ENCODE results near the gene MSH4.
A peak's percentile ranks its signal among the peaks of the same experiment; 100 is the strongest.
"Not testable (repeated sequence)": the region's sequence is repeated elsewhere in the genome, so short reads cannot be mapped to it uniquely, and the experiment has no call there.

Gene MSH4

DNA sequence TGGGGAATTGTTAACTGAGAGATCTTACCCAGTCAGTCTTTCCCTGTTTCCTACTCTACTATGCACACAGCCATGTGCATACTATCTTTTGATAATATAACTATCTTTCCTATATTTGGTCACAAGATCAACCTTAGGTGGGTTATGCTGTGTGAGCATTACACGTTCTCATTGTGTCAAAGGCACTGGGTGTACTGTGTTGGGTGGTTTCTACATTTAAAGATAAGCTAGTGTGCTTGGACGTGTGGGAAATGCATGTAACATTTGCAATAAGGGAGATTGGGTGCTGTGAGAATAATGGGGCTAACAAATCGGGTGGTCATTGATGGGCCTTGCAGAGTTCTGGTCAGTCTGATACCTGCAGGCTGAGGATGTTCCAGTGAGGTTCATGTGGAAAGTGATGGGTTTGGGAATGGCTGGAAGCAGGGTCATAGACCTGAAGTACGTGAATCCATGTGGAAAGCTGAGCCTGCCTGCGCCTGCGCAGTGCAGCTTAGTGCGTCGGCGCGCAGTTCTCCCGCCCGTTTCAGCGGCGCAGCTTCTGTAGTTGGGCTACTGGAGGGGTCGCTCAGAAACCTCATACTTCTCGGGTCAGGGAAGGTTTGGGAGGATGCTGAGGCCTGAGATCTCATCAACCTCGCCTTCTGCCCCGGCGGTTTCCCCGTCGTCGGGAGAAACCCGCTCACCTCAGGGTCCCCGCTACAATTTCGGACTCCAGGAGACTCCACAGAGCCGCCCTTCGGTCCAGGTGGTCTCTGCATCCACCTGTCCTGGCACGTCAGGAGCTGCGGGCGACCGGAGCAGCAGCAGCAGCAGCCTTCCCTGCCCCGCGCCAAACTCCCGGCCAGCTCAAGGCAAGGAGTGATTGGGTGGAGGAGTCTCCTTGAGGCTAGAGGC is at the start of gene MSH4:
TSS of gene MSH4 (plus strand) at position 507 of the 897 bp plus-strand sequence. CDS start at position 611, 104 bp downstream.
- DNase-seq (ENCODE audit: low read depth), result no peak

DNA sequence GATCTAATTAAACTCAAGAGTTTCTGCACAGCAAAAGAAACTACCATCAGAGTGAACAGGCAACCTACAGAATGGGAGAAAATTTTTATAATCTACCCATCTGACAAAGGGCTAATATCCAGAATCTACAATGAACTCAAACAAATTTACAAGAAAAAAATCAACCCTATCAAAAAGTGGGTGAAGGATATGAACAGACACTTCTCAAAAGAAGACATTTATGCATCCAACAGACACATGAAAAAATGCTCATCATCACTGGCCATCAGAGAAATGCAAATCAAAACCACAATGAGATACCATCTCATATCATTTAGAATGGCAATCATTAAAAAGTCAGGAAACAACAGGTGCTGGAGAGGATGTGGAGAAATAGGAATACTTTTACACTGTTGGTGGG is 39.5 kb upstream of the MSH4 start:
- DNase-seq (ENCODE audit: low read depth), result not testable (repeated sequence)

DNA sequence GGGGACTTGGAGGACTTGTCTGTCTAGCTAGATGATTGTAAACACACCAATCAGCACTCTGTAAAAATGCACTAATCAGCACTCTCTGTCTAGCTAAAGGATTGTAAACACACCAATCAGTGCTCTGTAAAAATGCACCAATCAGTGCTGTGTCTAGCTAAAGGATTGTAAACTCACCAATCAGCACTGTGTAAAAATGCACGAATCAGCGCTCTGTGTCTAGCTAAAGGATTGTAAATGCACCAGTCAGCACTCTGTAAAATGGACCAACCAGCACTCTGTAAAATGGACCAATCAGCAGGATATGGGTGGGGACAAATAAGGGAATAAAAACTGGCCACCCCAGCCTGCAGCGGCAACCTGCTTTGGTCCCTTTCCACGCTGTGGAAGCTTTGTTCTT is 38.1 kb upstream of the MSH4 start:
- DNase-seq (ENCODE audit: low read depth), result not testable (repeated sequence)

GRCh38 chr1:75764057-75764655 is 32.5 kb upstream of the MSH4 start:
- DNase-seq (ENCODE audit: low read depth), result no peak

DNA sequence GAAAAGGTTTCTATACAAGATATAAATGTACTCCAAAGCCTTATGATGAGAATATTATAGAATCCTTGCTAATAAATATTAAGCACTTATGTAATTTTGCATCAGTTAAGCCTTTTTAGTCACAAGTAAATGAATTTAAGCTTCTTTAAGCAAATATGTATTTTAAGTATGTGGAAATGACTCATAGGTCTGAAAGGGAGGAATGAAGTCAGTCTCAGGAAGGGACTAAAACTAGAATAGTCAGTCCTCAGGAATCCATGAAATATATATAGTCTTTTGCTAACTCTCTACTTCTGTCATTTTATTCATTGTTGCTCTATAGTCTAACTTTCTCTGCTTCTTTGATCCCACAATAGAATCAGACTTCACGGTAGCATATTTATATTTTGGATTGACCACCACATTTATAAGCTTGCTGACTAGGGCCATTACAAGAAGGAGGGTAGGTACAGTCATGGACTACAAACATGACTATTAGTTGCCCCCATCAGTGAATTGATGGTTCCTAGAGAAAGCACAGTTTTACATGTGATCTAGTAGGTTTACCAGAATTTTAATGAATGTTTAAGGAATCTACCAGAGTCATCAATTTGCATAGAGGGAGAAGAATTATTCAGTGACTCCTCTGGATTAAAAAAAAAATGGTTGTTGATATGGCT is 30.9 kb upstream of the MSH4 start:
- DNase-seq (ENCODE audit: low read depth), result peak; percentile 33

DNA sequence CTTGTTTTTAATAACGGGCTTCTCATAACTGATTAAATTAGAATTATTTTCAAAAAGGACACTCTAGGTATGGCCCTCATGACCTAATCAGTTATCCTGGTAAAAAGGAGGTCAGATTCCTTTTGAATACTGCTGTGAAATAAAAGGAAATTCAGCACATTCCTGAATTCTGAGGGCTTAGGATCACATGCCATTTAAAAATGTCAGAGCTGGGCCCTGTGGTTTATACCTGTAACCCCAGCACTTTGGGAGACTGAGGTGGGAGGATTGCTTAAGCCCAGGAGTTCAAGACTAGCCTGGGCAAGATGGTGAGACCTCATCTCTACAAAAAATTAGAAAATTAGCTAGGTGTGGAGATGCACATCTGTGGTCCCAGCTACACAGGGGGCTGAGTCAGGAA is 28.7 kb upstream of the MSH4 start:
- no peak for DNase-seq (ENCODE audit: low read depth)

DNA sequence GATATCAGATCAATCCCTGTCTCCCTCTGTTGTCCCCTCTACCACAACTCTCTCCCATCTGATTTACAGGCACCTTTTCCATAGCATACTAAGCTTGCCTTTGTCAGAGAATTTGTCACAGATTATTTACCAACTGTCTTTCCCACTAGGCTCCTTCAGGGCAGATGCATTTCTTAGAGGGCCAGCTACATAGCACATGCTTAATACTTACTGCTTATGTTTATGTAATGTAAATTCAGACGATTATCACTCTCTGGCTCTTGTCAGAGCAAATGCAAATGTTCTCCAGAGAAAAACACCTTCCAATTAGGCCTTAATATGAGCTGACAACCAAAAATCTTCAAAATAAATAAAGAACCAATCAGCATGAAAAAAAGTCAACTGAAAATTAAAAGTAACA is 25.9 kb upstream of the MSH4 start:
- DNase-seq (ENCODE audit: low read depth), result no peak

DNA sequence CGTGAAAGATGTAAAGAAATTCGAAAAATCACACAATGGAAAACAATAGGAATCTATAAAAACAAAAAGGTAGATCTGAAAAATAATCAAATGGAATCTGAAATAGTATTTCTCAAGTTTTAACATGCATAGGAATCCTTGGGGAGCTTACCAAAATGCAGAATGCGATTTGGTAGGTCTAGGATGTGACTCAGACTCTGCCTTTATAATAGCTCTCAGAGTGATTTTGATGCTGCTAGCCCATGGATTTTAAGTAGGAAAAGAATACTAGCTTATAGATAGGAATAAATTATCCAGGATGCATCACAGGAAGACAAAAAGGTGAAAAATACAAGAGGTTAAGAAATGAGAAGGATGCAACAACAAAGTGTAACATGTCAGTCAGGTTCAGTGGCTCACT is 24.7 kb upstream of the MSH4 start:
- DNase-seq (ENCODE audit: low read depth), result no peak

GRCh38 chr1:75777812-75778211 is 18.9 kb upstream of the MSH4 start:
- not testable (repeated sequence) for DNase-seq (ENCODE audit: low read depth)

DNA sequence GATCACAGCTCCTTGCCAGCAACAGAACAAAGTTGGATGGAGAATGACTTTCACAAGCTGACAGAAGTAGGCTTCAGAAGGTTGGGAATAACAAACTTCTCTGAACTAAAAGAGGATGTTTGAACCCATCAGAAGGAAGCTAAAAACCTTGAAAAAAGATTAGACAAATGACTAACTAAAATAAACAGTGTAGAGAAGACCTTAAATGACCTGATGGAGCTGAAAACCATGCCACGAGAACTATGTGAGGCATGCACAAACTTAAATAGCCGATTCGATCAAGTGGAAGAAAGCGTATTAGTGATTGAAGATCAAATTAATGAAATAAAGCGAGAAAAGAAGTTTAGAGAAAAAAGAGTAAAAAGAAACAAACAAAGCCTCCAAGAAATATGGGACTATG is 18.0 kb upstream of the MSH4 start:
- DNase-seq (ENCODE audit: low read depth), result not testable (repeated sequence)

- DNase-seq (ENCODE audit: low read depth), result not testable (repeated sequence)
Observed at GRCh38 chr1:75780183-75780582, 16.5 kb upstream of the MSH4 start.

DNA sequence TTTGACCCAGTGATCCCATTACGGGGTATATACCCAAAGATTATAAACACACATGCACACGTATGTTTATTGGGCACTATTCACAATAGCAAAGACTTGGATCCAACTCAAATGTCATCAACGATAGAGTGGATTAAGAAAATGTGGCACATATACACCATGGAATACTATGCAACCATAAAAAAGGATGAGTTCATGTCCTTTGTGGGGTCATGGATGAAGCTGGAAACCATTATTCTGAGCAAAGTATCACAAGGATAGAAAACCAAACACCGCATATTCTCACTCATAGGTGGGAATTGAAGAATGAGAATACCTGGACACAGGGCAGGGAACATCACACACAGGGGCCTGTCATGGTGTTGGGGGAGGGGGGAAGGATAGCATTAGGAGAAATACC is 12.8 kb upstream of the MSH4 start:
- DNase-seq (ENCODE audit: low read depth), result not testable (repeated sequence)

- DNase-seq (ENCODE audit: low read depth), result no peak
Observed at GRCh38 chr1:75785320-75785982, 11.2 kb upstream of the MSH4 start.

- DNase-seq (ENCODE audit: low read depth), result peak; percentile 91
Observed at GRCh38 chr1:75785983-75786853, 10.5 kb upstream of the MSH4 start, which contains the start of gene RABGGTB. RABGGTB (plus strand) TSS chr1:75786256; CDS start chr1:75786272, 16 bp downstream.

- no peak for DNase-seq (ENCODE audit: low read depth)
Observed at GRCh38 chr1:75786901-75787493, 9.7 kb upstream of the MSH4 start.

DNA sequence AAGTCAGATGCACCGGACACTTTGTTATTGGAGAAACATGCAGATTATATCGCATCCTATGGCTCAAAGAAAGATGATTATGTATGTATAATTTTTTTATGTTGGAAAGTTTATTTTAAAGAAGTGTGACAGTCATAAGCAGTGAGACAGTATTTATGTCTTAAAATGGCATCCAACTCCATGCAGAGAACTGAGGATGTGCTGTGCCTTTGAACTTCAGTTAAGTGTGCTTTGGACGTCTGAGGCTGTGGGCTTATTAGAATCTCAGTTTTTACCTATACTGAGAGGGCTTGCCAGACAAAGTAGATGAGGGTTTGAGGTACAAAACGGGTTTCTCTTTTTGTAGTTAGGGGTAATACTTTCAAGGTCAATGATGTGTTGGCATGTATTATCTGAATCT is 9.2 kb upstream of the MSH4 start:
- no peak for DNase-seq (ENCODE audit: low read depth)

- DNase-seq (ENCODE audit: low read depth), result no peak
Observed at GRCh38 chr1:75789988-75790387, 6.7 kb upstream of the MSH4 start.

- no peak for DNase-seq (ENCODE audit: low read depth)
Observed at GRCh38 chr1:75791022-75791421, 5.7 kb upstream of the MSH4 start.

DNA sequence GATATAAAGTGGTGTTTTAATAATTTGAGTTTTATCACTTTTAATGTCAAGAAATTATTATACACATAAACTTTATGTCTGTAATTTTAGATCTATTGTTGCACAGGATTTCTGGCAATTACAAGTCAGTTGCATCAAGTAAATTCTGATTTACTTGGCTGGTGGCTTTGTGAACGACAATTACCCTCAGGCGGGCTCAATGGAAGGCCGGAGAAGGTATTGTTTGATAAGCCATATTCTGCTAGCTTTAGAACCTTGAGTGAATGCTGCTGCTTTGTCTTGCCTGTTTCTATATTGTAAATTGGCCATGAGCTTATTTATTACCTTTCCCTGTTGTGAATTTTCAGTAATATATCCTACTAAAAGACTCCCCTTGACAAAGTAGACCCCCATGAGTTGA is 4.6 kb upstream of the MSH4 start:
- no peak for DNase-seq (ENCODE audit: low read depth)

DNA sequence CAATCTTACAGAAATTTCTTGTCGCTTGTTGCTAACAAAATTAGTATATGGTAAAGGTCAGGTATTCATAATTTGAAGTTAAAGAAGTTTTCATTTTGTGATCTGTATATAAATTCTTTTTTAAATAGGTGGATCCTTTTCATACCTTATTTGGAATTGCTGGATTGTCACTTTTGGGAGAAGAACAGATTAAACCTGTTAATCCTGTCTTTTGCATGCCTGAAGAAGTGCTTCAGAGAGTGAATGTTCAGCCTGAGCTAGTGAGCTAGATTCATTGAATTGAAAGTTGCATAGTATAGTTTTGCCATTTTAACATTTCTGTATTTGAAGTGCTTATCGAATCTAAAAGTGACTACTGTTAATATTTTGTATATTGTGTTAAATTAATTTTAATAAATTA is 2.3 kb upstream of the MSH4 start:
- DNase-seq (ENCODE audit: low read depth), result no peak

DNA sequence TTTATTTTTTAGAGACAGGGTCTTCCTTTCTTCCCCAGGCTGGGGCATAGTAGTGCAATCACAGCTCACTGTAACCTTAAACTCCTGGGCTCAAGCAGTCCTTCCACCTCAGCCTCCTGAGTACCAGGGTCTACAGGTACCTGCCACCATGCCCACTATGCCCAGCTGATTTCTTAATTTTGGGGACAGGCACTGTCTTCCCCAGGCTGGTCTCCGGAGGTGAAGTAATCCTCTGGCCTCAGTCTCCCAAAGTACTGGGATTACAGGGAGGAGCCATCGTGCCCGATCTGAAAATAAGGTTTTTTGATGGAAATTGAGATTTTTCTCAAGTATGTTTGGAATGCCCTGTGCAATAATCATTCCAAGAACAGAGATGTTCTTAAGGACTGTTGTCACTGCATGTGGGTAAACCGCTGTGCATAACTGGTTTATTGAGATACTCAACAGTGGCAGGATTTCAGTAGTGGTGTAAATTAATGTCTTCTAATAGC is 934 bp upstream of the MSH4 start:
- no peak for DNase-seq (ENCODE audit: low read depth)

Measured in GM04504 (cell line).